Activated B cell treated with CpG ODN at 0.5 μM for 24 hours (primary cell): ENCODE results near the gene TCF12. TPM values are rescaled to one million over a fixed set of nuclear protein-coding genes. Genes with fewer than 3 reads are reported as not detected.

Source experiments
- ATAC-seq: fragments of 200-7000 bp; cut with Tn5 transposase; one replicate; pipeline ENCODE4 v1.10.0; 2021; ENCODE audit warnings: low read depth, mild to moderate bottlenecking, moderate library complexity
- CTCF ChIA-PET: fragments of 350-600 bp; sonication (Branson Sonifier 250); formaldehyde crosslinking; loops from one replicate; lab custom pipeline; 2021; ENCODE audit warnings: antibody characterized with exemption; lab: Charles Lee
- POLR2A ChIA-PET: fragments of 350-600 bp; sonication (Branson Sonifier 250); formaldehyde crosslinking; loops from one replicate; lab custom pipeline; 2021; ENCODE audit warnings: antibody characterized with exemption; lab: Charles Lee
- DNase-seq: peaks from one replicate; pipeline ENCODE4 v3.0.0; 2022
- H3K27ac Mint-ChIP-seq: one replicate; pipeline ENCODE4 v1.8.0; 2020; ENCODE audit warnings: mixed read lengths
- H3K27me3 Mint-ChIP-seq: one replicate; pipeline ENCODE4 v1.8.0; 2021; ENCODE audit warnings: mixed read lengths
- H3K36me3 Mint-ChIP-seq: one replicate; pipeline ENCODE4 v1.8.0; 2021; ENCODE audit warnings: low read depth, mixed read lengths
- H3K4me1 Mint-ChIP-seq: one replicate; pipeline ENCODE4 v1.8.0; 2021; ENCODE audit warnings: mixed read lengths
- H3K4me3 Mint-ChIP-seq: one replicate; pipeline ENCODE4 v1.8.0; 2020; ENCODE audit warnings: mild to moderate bottlenecking, mixed read lengths
- H3K9me3 Mint-ChIP-seq: one replicate; pipeline ENCODE4 v1.8.0; 2020; ENCODE audit warnings: mixed read lengths
- CTCF ChIP-seq: fragments of 200-600 bp; IDR thresholded peaks from one replicate; pipeline ENCODE4 v1.8.0; 2022; ENCODE audit warnings: antibody characterized with exemption, mild to moderate bottlenecking
- intact Hi-C: fragments of 100-400 bp; cut with micrococcal nuclease; formaldehyde crosslinking; loops from one replicate; pipeline ENCODE4 v1.15.1; 2024
- total RNA-seq: library from RNA; stranded (reverse); gene quantifications from 2 replicates; pipeline ENCODE4 v1.2.3, GENCODE V29; 2022

TCF12 gene
- total RNA-seq, 1 donor from 2014 or later: 119 TPM

DNA sequence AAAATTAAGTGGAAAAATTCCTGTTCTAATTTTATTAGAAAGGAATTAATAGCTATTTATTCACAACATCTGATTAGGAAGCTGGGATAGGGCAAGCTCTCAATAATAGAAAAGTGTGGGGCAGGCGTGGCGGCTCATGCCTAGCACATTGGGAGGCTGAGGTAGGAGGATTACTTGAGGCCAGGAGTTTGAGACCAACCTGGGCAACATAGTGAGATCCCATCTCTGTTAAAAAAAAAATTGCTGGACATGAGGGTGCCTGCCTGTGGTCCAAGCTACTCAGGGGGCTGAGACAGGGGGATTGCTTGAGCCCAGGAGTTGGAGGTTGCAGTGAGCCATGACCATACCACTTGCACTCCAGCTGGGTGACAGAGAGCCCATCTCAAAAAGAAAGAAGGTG lies 119.6 kb downstream of the TCF12 start:
- no peak overlapping the region for H3K4me3 Mint-ChIP-seq
- no peak for TF ChIP-seq CTCF
- DNase-seq: no peak
- peaks cover 3% of the 10 kb centered on the region for H3K9me3 Mint-ChIP-seq
- peaks cover 54% of the 10 kb centered on the region for H3K4me1 Mint-ChIP-seq
- intact Hi-C loops: loop anchor here (5.0 kb wide), 1 partner anchor 121 kb away; the partner anchor contains the start of gene TCF12
- peaks cover 3% of the 10 kb centered on the region for H3K36me3 Mint-ChIP-seq
- H3K27ac Mint-ChIP-seq: no peak overlapping the region
- ATAC-seq: no peak
- ChIA-PET CTCF (no interaction called here), POLR2A (interaction anchor here (0.5 kb wide), 1 partner anchor 29 kb away, joined by 5 read pairs; no protein-coding TSS in a partner anchor)
- H3K27me3 Mint-ChIP-seq: no peaks in the 10 kb centered on the region

DNA sequence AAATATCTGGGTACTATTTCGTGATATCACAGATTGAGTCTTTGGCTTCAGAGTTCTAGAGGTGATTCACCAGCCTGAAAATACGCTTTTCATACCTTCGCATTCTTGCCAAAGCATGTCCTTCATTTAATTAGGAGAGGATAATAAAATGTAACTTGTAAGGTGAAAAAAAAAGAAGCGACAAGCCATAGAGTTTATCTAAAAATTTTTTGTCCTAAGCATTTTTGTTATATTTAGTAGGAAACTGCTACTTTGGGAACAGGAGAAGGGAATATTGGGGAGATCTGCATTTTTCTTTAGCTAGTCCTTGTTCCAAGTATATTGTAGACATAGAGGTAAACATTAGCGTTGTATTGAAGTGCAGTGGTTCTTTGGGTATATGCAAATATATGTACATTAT lies 120.1 kb downstream of the TCF12 start:
- H3K27ac Mint-ChIP-seq: no peak overlapping the region
- intact Hi-C loops: loop anchor here (5.0 kb wide), 1 partner anchor 121 kb away; the partner anchor contains the start of gene TCF12
- H3K36me3 Mint-ChIP-seq: peaks cover 3% of the 10 kb centered on the region
- CTCF ChIA-PET: no interaction called here
- no peak for ATAC-seq
- peaks cover 56% of the 10 kb centered on the region for H3K4me1 Mint-ChIP-seq
- TF ChIP-seq CTCF: no peak
- peaks cover 3% of the 10 kb centered on the region for H3K9me3 Mint-ChIP-seq
- POLR2A ChIA-PET: no interaction called here
- H3K4me3 Mint-ChIP-seq: no peak overlapping the region
- no peak for DNase-seq
- no peaks in the 10 kb centered on the region for H3K27me3 Mint-ChIP-seq

DNA sequence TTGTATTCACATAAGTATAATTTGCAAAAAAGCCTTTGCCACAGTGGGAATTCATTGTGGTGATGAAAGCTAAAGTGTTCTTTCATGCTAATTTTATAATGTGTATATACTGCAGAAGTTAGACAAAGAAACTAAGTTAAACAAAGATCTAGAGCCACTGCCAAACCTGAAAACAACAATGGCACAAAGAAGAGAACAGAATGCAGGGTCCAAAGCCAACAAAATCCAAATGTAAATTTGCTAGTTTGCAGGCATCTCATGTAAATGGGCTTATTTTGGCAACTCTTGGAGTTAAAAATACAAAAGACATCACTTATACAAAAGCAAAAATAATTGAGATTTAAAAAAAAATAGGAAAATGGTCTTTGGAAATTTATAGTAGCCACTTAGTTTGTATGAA lies 123.0 kb downstream of the TCF12 start:
- Mint-ChIP-seq H3K27ac (no peak overlapping the region), H3K36me3 (no peaks in the 10 kb centered on the region), H3K4me3 (no peak overlapping the region), H3K27me3 (no peaks in the 10 kb centered on the region), H3K9me3 (peaks cover 3% of the 10 kb centered on the region), H3K4me1 (peaks cover 63% of the 10 kb centered on the region)
- intact Hi-C loops: no loop called here
- TF ChIP-seq CTCF: no peak
- ATAC-seq: no peak
- DNase-seq: no peak
- CTCF ChIA-PET: no interaction called here
- POLR2A ChIA-PET: no interaction called here

DNA sequence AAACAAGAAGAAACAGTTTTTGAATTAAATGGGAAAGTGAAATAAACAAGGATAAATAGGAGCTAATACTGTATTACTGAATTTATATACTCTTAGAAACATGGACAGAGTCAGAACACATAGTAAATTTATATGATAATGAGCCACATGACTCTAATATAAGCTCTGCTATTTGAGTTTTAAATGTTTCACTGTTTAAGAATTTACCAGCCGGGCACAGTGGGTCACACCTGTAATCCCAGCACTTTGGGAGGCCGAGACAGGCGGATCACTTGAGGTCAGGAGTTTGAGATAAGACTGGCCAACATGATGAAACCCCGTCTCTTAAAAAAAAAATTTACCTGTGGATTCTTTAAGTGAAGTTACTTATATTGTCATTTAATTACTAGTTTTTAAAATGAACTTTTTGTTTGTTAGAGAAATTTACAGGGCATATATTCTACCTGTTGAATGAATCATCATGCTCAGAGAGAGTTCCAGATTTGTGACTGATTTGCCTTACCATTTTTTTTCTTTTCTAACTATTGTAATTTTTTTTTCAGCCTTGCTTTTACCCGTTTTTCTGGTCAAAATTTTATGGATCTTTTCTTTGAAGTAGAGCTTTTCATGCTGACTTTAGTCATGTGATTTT lies 125.7 kb downstream of the TCF12 start:
- POLR2A ChIA-PET: no interaction called here
- CTCF ChIA-PET: no interaction called here
- DNase-seq (no peak), ATAC-seq (no peak)
- no peak overlapping the region for H3K27ac Mint-ChIP-seq
- H3K4me1 Mint-ChIP-seq: peaks cover 46% of the 10 kb centered on the region
- intact Hi-C loops: no loop called here
- H3K4me3 Mint-ChIP-seq: no peak overlapping the region
- H3K36me3 Mint-ChIP-seq: peaks cover 3% of the 10 kb centered on the region
- H3K27me3 Mint-ChIP-seq: no peaks in the 10 kb centered on the region
- no peak for TF ChIP-seq CTCF
- H3K9me3 Mint-ChIP-seq: no peaks in the 10 kb centered on the region

DNA sequence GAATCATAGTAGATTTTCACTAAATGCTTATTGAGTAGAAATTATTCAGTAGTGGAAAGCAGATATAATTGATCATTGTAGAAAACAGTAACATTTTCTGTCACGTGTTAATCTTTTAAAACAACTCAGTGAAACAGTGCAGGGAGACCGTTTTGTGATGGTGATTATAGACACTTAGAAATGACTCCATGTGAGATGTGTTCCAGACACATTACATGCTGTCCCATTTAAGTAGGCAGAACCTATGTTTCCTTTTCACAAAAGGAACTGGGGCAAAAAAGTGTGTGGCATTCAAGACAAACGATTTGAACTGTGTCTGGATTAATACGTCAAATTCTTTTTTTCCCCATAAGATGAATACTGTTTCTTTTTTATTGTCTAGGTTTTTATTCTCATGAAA lies 126.5 kb downstream of the TCF12 start:
- Mint-ChIP-seq H3K4me3 (no peak overlapping the region), H3K27ac (no peak overlapping the region), H3K27me3 (no peaks in the 10 kb centered on the region), H3K4me1 (peaks cover 40% of the 10 kb centered on the region), H3K9me3 (no peaks in the 10 kb centered on the region), H3K36me3 (peaks cover 3% of the 10 kb centered on the region)
- intact Hi-C loops: no loop called here
- DNase-seq: no peak
- POLR2A ChIA-PET: no interaction called here
- no peak for TF ChIP-seq CTCF
- ATAC-seq: no peak
- CTCF ChIA-PET: no interaction called here
